Liver (tissue), 9 donors: ENCODE results near the gene HTR6. TPM values are rescaled to one million over a fixed set of nuclear protein-coding genes. Genes with fewer than 3 reads are reported as not detected.

Experiments
- DNase-seq: peaks from one replicate; pipeline ENCODE4 v3.0.0-alpha.2; 2017; ENCODE audit warnings: low spot score
- H3K27ac ChIP-seq, 2 donors: one replicate each; pipeline ENCODE4 v1.7.0; 2013; ENCODE audit warnings: inconsistent platforms in 2 of 2, low read length in 2 of 2, control low read depth in 1 of 2, low read depth in 1 of 2, mild to moderate bottlenecking in 1 of 2
- H3K27me3 ChIP-seq, 4 donors: one replicate each; pipeline versions ENCODE4 v1.6.1 to v1.7.0; 2013; ENCODE audit warnings: low read length in 3 of 4, inconsistent platforms in 1 of 4, mild to moderate bottlenecking in 1 of 4, moderate library complexity in 1 of 4; ENCODE audit not compliant: control insufficient read depth in 4 of 4, insufficient read depth in 4 of 4
- H3K36me3 ChIP-seq, 4 donors: one replicate each; pipeline versions ENCODE4 v1.6.1 to v1.7.0; 2013; ENCODE audit warnings: low read length in 3 of 4, mild to moderate bottlenecking in 3 of 4, low read depth in 1 of 4, moderate library complexity in 1 of 4; ENCODE audit not compliant: control insufficient read depth in 4 of 4, insufficient read depth in 3 of 4
- H3K4me1 ChIP-seq, 4 donors: one replicate each; pipeline versions ENCODE4 v1.6.1 to v1.7.0; 2013; ENCODE audit warnings: low read length in 3 of 4, mild to moderate bottlenecking in 3 of 4, moderate library complexity in 1 of 4; ENCODE audit not compliant: control insufficient read depth in 4 of 4, insufficient read depth in 4 of 4
- H3K4me3 ChIP-seq, 3 donors: one replicate each; pipeline versions ENCODE4 v1.6.1 to v1.7.0; 2013; ENCODE audit warnings: low read length in 3 of 3, control low read depth in 1 of 3, low read depth in 1 of 3, mild to moderate bottlenecking in 1 of 3
- H3K9ac ChIP-seq, 2 donors: one replicate each; pipeline ENCODE4 v1.7.0; 2013; ENCODE audit warnings: low read length in 2 of 2, mild to moderate bottlenecking in 2 of 2, moderate library complexity in 2 of 2, control low read depth in 1 of 2, low read depth in 1 of 2
- H3K9me3 ChIP-seq, 4 donors: one replicate each; pipeline versions ENCODE4 v1.6.1 to v1.7.0; 2013; ENCODE audit warnings: low read length in 3 of 4; ENCODE audit not compliant: control insufficient read depth in 4 of 4
- ATF3 ChIP-seq: IDR thresholded peaks from 2 replicates; pipeline ENCODE4 v1.6.1; 2016; ENCODE audit warnings: antibody characterized with exemption
- CTCF ChIP-seq: fragments of 150-350 bp; IDR thresholded peaks from 2 replicates; pipeline ENCODE4 v1.5.1; 2017; ENCODE audit warnings: improper control_type of control experiment, low read depth, low read length; ENCODE audit not compliant: missing input control
- EGR1 ChIP-seq, 2 donors: IDR thresholded peaks; 2 replicates each; pipeline ENCODE4 v1.6.1; 2016 to 2018; ENCODE audit warnings: antibody characterized with exemption in 2 of 2, low read depth in 2 of 2
- FOXA1 ChIP-seq: IDR thresholded peaks from 2 replicates; pipeline ENCODE4 v1.6.1; 2016; ENCODE audit warnings: antibody characterized with exemption
- FOXA2 ChIP-seq: IDR thresholded peaks from 2 replicates; pipeline ENCODE4 v1.6.1; 2016; ENCODE audit warnings: antibody characterized with exemption
- GABPA ChIP-seq, 2 donors: IDR thresholded peaks in 1 of 2; conservative IDR thresholded peaks in 1 of 2; 2 replicates each; pipeline ENCODE4 v1.6.1; 2016; ENCODE audit warnings: antibody characterized with exemption in 2 of 2, mild to moderate bottlenecking in 1 of 2, moderate library complexity in 1 of 2
- HNF4A ChIP-seq, 2 donors: conservative IDR thresholded peaks; 2 replicates each; pipeline ENCODE4 v1.6.1; 2016; ENCODE audit warnings: antibody characterized with exemption in 2 of 2, mild to moderate bottlenecking in 2 of 2
- HNF4G ChIP-seq: IDR thresholded peaks from 2 replicates; pipeline ENCODE4 v1.6.1; 2016; ENCODE audit warnings: antibody characterized with exemption
- JUND ChIP-seq, 2 donors: IDR thresholded peaks; 2 replicates each; pipeline ENCODE4 v1.6.1; 2016; ENCODE audit warnings: antibody characterized with exemption in 2 of 2
- MAX ChIP-seq: IDR thresholded peaks from 2 replicates; pipeline ENCODE4 v1.6.1; 2016; ENCODE audit warnings: antibody characterized with exemption
- NR2F2 ChIP-seq: IDR thresholded peaks from 2 replicates; pipeline ENCODE4 v1.6.1; 2016; ENCODE audit warnings: antibody characterized with exemption
- RAD21 ChIP-seq, 2 donors: IDR thresholded peaks; 2 replicates each; pipeline ENCODE4 v1.6.1; 2016; ENCODE audit warnings: antibody characterized with exemption in 2 of 2, mild to moderate bottlenecking in 2 of 2
- REST ChIP-seq: IDR thresholded peaks from 2 replicates; pipeline ENCODE4 v1.6.1; 2016; ENCODE audit warnings: antibody characterized with exemption, mild to moderate bottlenecking
- RXRA ChIP-seq, 2 donors: IDR thresholded peaks; 2 replicates each; pipeline ENCODE4 v1.6.1; 2017 to 2018; ENCODE audit warnings: antibody characterized with exemption in 2 of 2, mild to moderate bottlenecking in 1 of 2
- SP1 ChIP-seq: IDR thresholded peaks from 2 replicates; pipeline ENCODE4 v1.6.1; 2018; ENCODE audit warnings: antibody characterized with exemption, mild to moderate bottlenecking
- TAF1 ChIP-seq: conservative IDR thresholded peaks from 2 replicates; pipeline ENCODE4 v1.6.1; 2016; ENCODE audit warnings: antibody characterized with exemption, mild to moderate bottlenecking
- YY1 ChIP-seq: IDR thresholded peaks from 2 replicates; pipeline ENCODE4 v1.6.1; 2016; ENCODE audit warnings: antibody characterized with exemption, mild to moderate bottlenecking
- ZBTB33 ChIP-seq: IDR thresholded peaks from 2 replicates; pipeline ENCODE4 v1.6.1; 2016; ENCODE audit warnings: antibody characterized with exemption
- WGBS: extraction: QIAGEN DNeasy Blood & Tissue Kit; methylation state at CpG from one replicate; pipeline ENCODE4 v1.1.7; 2013; 5-methylcytosine and 5-hydroxymethylcytosine counted together
- polyA plus RNA-seq, 2 donors: library from polyadenylated mRNA; stranded (reverse) in 1 of 2; unstranded in 1 of 2; fragments of 200-250 nt in 1 of 2; fragments of >200 nt in 1 of 2; fragmentation: Nextera tagmentation in 1 of 2; extraction: Ambion mirVana in 1 of 2; gene quantifications; one replicate each; pipeline versions ENCODE4 v1.2.1 to v1.2.3, GENCODE V29; 2013 to 2015
- total RNA-seq, 2 donors: library from RNA; depleted of rRNA; stranded (reverse); fragments of >200 nt; gene quantifications; one replicate each; pipeline ENCODE4 v1.2.3, GENCODE V29; 2014
- donor health status: healthy.
- donor health status: healthy.
- donor health status: healthy.
- donor health status: healthy.
- donor health status: healthy.

Gene HTR6
- total and polyA plus RNA-seq, 4 donors: not detected

- H3K4me3 ChIP-seq: no peak overlapping the region
- TF ChIP-seq FOXA2: no peak
- TF ChIP-seq GABPA (IDR thresholded peaks at IDR 0.05 in 1 of 2, conservative IDR thresholded peaks at IDR 0.05 in 1 of 2): no peak
- no peak for TF ChIP-seq EGR1 (IDR thresholded peaks at IDR 0.05; ENCODE audit: low read depth in 2 of 2)
- TF ChIP-seq MAX: no peak
- no peak for TF ChIP-seq NR2F2
- TF ChIP-seq CTCF: no peak
- no peak for TF ChIP-seq TAF1
- TF ChIP-seq JUND (IDR thresholded peaks at IDR 0.05): no peak
- no peak for TF ChIP-seq SP1
- no peak for TF ChIP-seq ATF3
- TF ChIP-seq FOXA1: no peak
- no peak for TF ChIP-seq YY1
- WGBS: 96% methylated on average over 3 of the region's 3 CpGs
- H3K9me3 ChIP-seq: no peaks in the 10 kb centered on the region
- peaks cover 0 to 6% (median under 1%) of the 10 kb centered on the region in 4 donors for H3K36me3 ChIP-seq
- H3K27me3 ChIP-seq: no peaks in the 10 kb centered on the region
- no peak overlapping the region for H3K9ac ChIP-seq
- H3K27ac ChIP-seq: no peak overlapping the region
- H3K4me1 ChIP-seq: no peaks in the 10 kb centered on the region
- no peak for DNase-seq
Measured at GRCh38 chr1:19682257-19682656, 17.6 kb downstream of the HTR6 start.

GRCh38 chr1:19682901-19683300 is 18.2 kb downstream of the HTR6 start:
- WGBS: 84% methylated on average over 7 of the region's 7 CpGs
- H3K36me3 ChIP-seq: peaks cover 0 to 12% (median 1%) of the 10 kb centered on the region in 4 donors
- no peak for DNase-seq

More at GRCh38 chr1:19682901-19683300, 18.2 kb downstream of the HTR6 start:
- Histone ChIP-seq H3K4me3 (no peak overlapping the region), H3K9ac (no peak overlapping the region), H3K27ac (no peak overlapping the region), H3K4me1 (no peaks in the 10 kb centered on the region), H3K9me3 (no peaks in the 10 kb centered on the region), H3K27me3 (no peaks in the 10 kb centered on the region)
- TF ChIP-seq CTCF (no peak), FOXA2 (no peak), HNF4G (no peak), ATF3 (no peak), RXRA (IDR thresholded peaks at IDR 0.05) (no peak), MAX (no peak), RAD21 (IDR thresholded peaks at IDR 0.05) (no peak), FOXA1 (no peak), GABPA (IDR thresholded peaks at IDR 0.05 in 1 of 2, conservative IDR thresholded peaks at IDR 0.05 in 1 of 2) (no peak), REST (no peak), YY1 (no peak), HNF4A (conservative IDR thresholded peaks at IDR 0.05) (no peak), ZBTB33 (no peak), EGR1 (IDR thresholded peaks at IDR 0.05; ENCODE audit: low read depth in 2 of 2) (no peak)
